H1 (cell line): ENCODE measurements around the gene IFNG-AS1.

ENCODE experiments used
- BRCA1 ChIP-seq: IDR thresholded peaks from 2 replicates; pipeline ENCODE4 v1.6.1; 2012; ENCODE audit warnings: low read depth, low read length, improper control_type of control experiment
- CREB1 ChIP-seq: IDR thresholded peaks from 2 replicates; pipeline ENCODE4 v1.6.1; 2012; ENCODE audit warnings: inconsistent platforms
- POLR2AphosphoS5 ChIP-seq: IDR thresholded peaks from 2 replicates; pipeline ENCODE4 v1.6.1; 2011; ENCODE audit warnings: low read depth, low read length
- TAF1 ChIP-seq: IDR thresholded peaks from 2 replicates; pipeline ENCODE4 v1.6.1; 2011; ENCODE audit warnings: mild to moderate bottlenecking, low read depth, low read length
- TF ChIP-seq, protein P1 (sequence below): IDR thresholded peaks from 2 replicates; pipeline ENCODE4 v1.6.1; 2011; ENCODE audit warnings: low read length, improper control_type of control experiment
- TF ChIP-seq, protein P2 (sequence below), 3 experiments: IDR thresholded peaks; 1 replicate in 2 of 3; 2 replicates in 1 of 3; pipeline versions ENCODE4 v1.5.1 to v1.6.1; 2011; ENCODE audit warnings: low read length in 3 of 3, mild to moderate bottlenecking in 3 of 3, inconsistent platforms in 2 of 3, low read depth in 1 of 3, moderate library complexity in 1 of 3; ENCODE audit not compliant: insufficient read depth in 1 of 3; ENCODE audit errors: control extremely low read depth in 1 of 3

GRCh38 chr12:68007033-68007432 lies 17.8 kb downstream of the IFNG-AS1 start:
- TF ChIP-seq, protein P1, sequence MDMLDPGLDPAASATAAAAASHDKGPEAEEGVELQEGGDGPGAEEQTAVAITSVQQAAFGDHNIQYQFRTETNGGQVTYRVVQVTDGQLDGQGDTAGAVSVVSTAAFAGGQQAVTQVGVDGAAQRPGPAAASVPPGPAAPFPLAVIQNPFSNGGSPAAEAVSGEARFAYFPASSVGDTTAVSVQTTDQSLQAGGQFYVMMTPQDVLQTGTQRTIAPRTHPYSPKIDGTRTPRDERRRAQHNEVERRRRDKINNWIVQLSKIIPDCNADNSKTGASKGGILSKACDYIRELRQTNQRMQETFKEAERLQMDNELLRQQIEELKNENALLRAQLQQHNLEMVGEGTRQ, result no peak
- TF ChIP-seq, protein P2, sequence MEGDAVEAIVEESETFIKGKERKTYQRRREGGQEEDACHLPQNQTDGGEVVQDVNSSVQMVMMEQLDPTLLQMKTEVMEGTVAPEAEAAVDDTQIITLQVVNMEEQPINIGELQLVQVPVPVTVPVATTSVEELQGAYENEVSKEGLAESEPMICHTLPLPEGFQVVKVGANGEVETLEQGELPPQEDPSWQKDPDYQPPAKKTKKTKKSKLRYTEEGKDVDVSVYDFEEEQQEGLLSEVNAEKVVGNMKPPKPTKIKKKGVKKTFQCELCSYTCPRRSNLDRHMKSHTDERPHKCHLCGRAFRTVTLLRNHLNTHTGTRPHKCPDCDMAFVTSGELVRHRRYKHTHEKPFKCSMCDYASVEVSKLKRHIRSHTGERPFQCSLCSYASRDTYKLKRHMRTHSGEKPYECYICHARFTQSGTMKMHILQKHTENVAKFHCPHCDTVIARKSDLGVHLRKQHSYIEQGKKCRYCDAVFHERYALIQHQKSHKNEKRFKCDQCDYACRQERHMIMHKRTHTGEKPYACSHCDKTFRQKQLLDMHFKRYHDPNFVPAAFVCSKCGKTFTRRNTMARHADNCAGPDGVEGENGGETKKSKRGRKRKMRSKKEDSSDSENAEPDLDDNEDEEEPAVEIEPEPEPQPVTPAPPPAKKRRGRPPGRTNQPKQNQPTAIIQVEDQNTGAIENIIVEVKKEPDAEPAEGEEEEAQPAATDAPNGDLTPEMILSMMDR (IDR thresholded peaks at IDR 0.05; ENCODE audit: control extremely low read depth in 1 of 3, insufficient read depth in 1 of 3, low read depth in 1 of 3, low read length in 3 of 3), result no peak
- TF ChIP-seq POLR2AphosphoS5, result no peak
- TF ChIP-seq BRCA1, result no peak
- no peak for TF ChIP-seq TAF1
- no peak for TF ChIP-seq CREB1
